Endothelial cell of umbilical vein (primary cell): ENCODE measurements around the gene WBP2NL. TPM values are rescaled to one million over a fixed set of nuclear protein-coding genes. Genes with fewer than 3 reads are reported as not detected.

Experiments
- BruUV-seq: library from RNA; stranded (reverse); fragments of 400-500 nt; replicated peaks from 2 replicates; lab custom pipeline; 2021; lab: Mats Ljungman, UMichigan
- CTCF ChIA-PET: fragments of 300-600, 350-600 bp; sonication (Branson Sonifier 250); formaldehyde crosslinking; loops from one replicate; lab custom pipeline; 2021; ENCODE audit warnings: antibody characterized with exemption, inconsistent platforms; lab: Charles Lee
- POLR2A ChIA-PET: fragments of 300-600, 350-600 bp; sonication (Branson Sonifier 250); formaldehyde crosslinking; loops from one replicate; lab custom pipeline; 2021; ENCODE audit warnings: antibody characterized with exemption, inconsistent platforms; lab: Charles Lee
- DNase-seq: peaks from one replicate; pipeline ENCODE4 v3.0.0-alpha.2; 2011; ENCODE audit warnings: low read depth, low spot score
- FAIRE-seq: peaks from 2 replicates; lab custom pipeline; 2011; peaks lifted over from hg19 to GRCh38; lab: Jason Lieb, UNC
- H2AFZ ChIP-seq: 2 replicates; pipeline ENCODE4 v1.6.0; 2012; ENCODE audit warnings: low read depth, low read length, control low read depth, inconsistent platforms
- H3K27ac ChIP-seq: 2 replicates; pipeline ENCODE4 v1.5.1; 2011; ENCODE audit warnings: low read depth, mild to moderate bottlenecking, control low read depth, low read length, moderate library complexity; ENCODE audit not compliant: insufficient read depth
- H3K27me3 ChIP-seq, 2 experiments: 2 replicates each; pipeline versions ENCODE4 v1.6.0 to v1.6.1; 2011; ENCODE audit warnings: low read length in 2 of 2, mixed read lengths in 1 of 2; ENCODE audit not compliant: control insufficient read depth in 2 of 2, insufficient read depth in 2 of 2
- H3K36me3 ChIP-seq, 2 experiments: 2 replicates in 1 of 2; 3 replicates in 1 of 2; pipeline ENCODE4 v1.5.1; 2011; ENCODE audit warnings: low read length in 2 of 2, mild to moderate bottlenecking in 1 of 2, moderate library complexity in 1 of 2; ENCODE audit not compliant: control insufficient read depth in 2 of 2, insufficient read depth in 2 of 2; ENCODE audit errors: extremely low read depth in 1 of 2
- H3K4me1 ChIP-seq: 3 replicates; pipeline ENCODE4 v1.5.1; 2011; ENCODE audit warnings: mild to moderate bottlenecking, low read length; ENCODE audit not compliant: control insufficient read depth, insufficient read depth; ENCODE audit errors: extremely low read depth
- H3K4me2 ChIP-seq: 2 replicates; pipeline ENCODE4 v1.6.1; 2011; ENCODE audit warnings: low read length, control low read depth, mixed read lengths; ENCODE audit not compliant: insufficient read depth
- H3K4me3 ChIP-seq, 3 experiments: fragments of 200-600 bp in 1 of 3; sonication (generic), shearing (Covaris generic) in 1 of 3; replicated peaks in 1 of 3; 2 replicates each; pipeline ENCODE4 v1.5.1; 2011 to 2016; ENCODE audit warnings: control low read depth in 3 of 3, low read length in 3 of 3, mild to moderate bottlenecking in 2 of 3, inconsistent platforms in 1 of 3, low read depth in 1 of 3, moderate library complexity in 1 of 3; ENCODE audit not compliant: insufficient read depth in 1 of 3
- H3K79me2 ChIP-seq: 2 replicates; pipeline ENCODE4 v1.6.0; 2012; ENCODE audit warnings: low read length, inconsistent platforms; ENCODE audit not compliant: control insufficient read depth, insufficient read depth
- H3K9ac ChIP-seq: replicated peaks from 2 replicates; pipeline ENCODE3; 2011; ENCODE audit warnings: low read length, control low read depth; ENCODE audit not compliant: insufficient read depth; ENCODE audit errors: extremely low read depth
- H3K9me1 ChIP-seq: replicated peaks from 3 replicates; pipeline ENCODE4 v1.6.0; 2011; ENCODE audit warnings: mild to moderate bottlenecking, low read length; ENCODE audit not compliant: control insufficient read depth, insufficient read depth; ENCODE audit errors: extremely low read depth
- H3K9me3 ChIP-seq: replicated peaks from 2 replicates; pipeline ENCODE4 v1.5.1; 2012; ENCODE audit warnings: low read length, inconsistent platforms; ENCODE audit not compliant: control insufficient read depth, insufficient read depth
- H4K20me1 ChIP-seq: replicated peaks from 2 replicates; pipeline ENCODE3; 2011; ENCODE audit warnings: mild to moderate bottlenecking, low read length; ENCODE audit not compliant: control insufficient read depth, insufficient read depth; ENCODE audit errors: extremely low read depth
- CTCF ChIP-seq, 2 donors: IDR thresholded peaks; 1 replicate in 1 of 2; 2 replicates in 1 of 2; pipeline ENCODE4 v1.5.1; 2011; ENCODE audit warnings: low read length in 2 of 2, mild to moderate bottlenecking in 2 of 2, moderate library complexity in 2 of 2, control low read depth in 1 of 2, inconsistent platforms in 1 of 2, low read depth in 1 of 2; ENCODE audit not compliant: insufficient read depth in 1 of 2; ENCODE audit errors: extremely low read depth in 1 of 2
- EZH2 ChIP-seq: IDR thresholded peaks from 2 replicates; pipeline ENCODE4 v1.6.1; 2012; ENCODE audit warnings: borderline replicate concordance, low read depth, mild to moderate bottlenecking, moderate library complexity, low read length, inconsistent platforms; ENCODE audit not compliant: severe bottlenecking
- FOS ChIP-seq: IDR thresholded peaks from 2 replicates; pipeline ENCODE4 v1.6.1; 2011; ENCODE audit warnings: mild to moderate bottlenecking, low read length, moderate library complexity, borderline replicate concordance; ENCODE audit not compliant: insufficient read depth
- GATA2 ChIP-seq: IDR thresholded peaks from 2 replicates; pipeline ENCODE4 v1.7.0; 2011; ENCODE audit warnings: low read depth, mild to moderate bottlenecking, moderate library complexity, mixed read lengths, low read length; ENCODE audit not compliant: insufficient read length, insufficient read depth
- JUN ChIP-seq: IDR thresholded peaks from 2 replicates; pipeline ENCODE4 v1.6.1; 2011; ENCODE audit warnings: borderline replicate concordance, low read depth; ENCODE audit not compliant: insufficient read length, insufficient read depth
- MYC ChIP-seq: IDR thresholded peaks from one replicate; pipeline ENCODE4 v1.6.1; 2011; ENCODE audit warnings: mild to moderate bottlenecking, low read depth, low read length
- POLR2A ChIP-seq: IDR thresholded peaks from 2 replicates; pipeline ENCODE4 v1.6.1; 2012; ENCODE audit warnings: low read depth, mild to moderate bottlenecking, control low read depth, low read length
- POLR2AphosphoS5 ChIP-seq: IDR thresholded peaks from 2 replicates; pipeline ENCODE4 v1.6.1; 2012; ENCODE audit warnings: low read depth, mild to moderate bottlenecking, control low read depth, low read length, moderate library complexity; ENCODE audit not compliant: insufficient read depth
- dilution Hi-C: fragments of 300-500 bp; cut with MboI; formaldehyde crosslinking; loops from one replicate; pipeline ENCODE4 v1.15.0; 2019; ENCODE audit warnings: low sequenced_read_pairs; ENCODE audit not compliant: extremely low pct_ligation_motif_present
- intact Hi-C: fragments of 100-400 bp; cut with micrococcal nuclease; formaldehyde crosslinking; loops from one replicate; pipeline ENCODE4 v1.10.0; 2022
- polyA plus RNA-seq, 4 experiments: library from polyadenylated mRNA; depleted of rRNA in 3 of 4; stranded (reverse) in 3 of 4; unstranded in 1 of 4; fragments of >200 nt; gene quantifications; 2 replicates each; pipeline versions ENCODE4 v1.2.1 to v1.2.3, GENCODE V29; 2011 to 2012; ENCODE audit warnings: missing spikeins in 1 of 4
- total RNA-seq: library from RNA; stranded (reverse); gene quantifications from 2 replicates; pipeline ENCODE4 v1.2.3, GENCODE V29; 2021
- TF ChIP-seq, protein P1 (sequence below): IDR thresholded peaks from 2 replicates; pipeline ENCODE4 v1.6.1; 2011; ENCODE audit not compliant: insufficient read depth, insufficient read length

The WBP2NL gene
- total and polyA plus RNA-seq, 2 donors (not counting 3 experiments of a cell fraction or from before 2014, with no cell fraction given), result 0.08 to 0.27 TPM

DNA sequence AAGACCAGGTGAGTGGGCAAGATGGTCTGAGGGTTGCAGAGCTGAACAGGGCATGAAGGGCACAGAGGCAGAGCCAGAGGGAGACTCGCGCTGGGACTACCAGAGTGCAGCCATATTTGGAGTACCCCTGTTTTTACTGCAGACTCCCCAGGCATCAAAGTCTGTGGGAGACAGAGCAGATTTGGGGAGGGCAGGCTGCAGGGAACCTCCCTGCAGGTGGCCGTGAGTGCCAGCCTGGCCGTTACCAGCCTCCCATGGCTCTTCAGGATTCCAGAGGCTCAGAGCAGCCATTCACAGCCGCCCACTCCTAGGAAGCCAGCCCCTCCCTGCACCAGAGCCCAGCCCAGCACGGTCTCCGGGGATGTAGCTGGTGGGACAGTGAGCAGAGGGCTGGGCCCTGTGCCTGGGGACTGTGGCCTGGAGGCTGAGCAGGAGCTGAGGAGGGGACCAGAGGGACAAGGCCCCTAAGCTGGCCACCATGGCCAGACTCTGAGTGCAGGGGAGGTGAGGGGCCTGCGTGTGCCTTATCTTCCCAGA, 29.4 kb upstream of the WBP2NL start, which contains the start of gene SEPTIN3:
Gene SEPTIN3 (plus strand): TSS at position 334 of the 537 bp plus-strand sequence. CDS start 2,050 bp downstream, outside the sequence.
- intact Hi-C loops, result no loop called here
- no peak within 1 kb of the TSS for H2AFZ ChIP-seq
- dilution Hi-C loops, result no loop called here
- no peaks in the 10 kb centered on the region for H4K20me1 ChIP-seq
- no peak within 1 kb of the TSS for H3K4me2 ChIP-seq
- H3K27me3 ChIP-seq, result no peaks in the 10 kb centered on the region
- no peaks in the 10 kb centered on the region for H3K79me2 ChIP-seq
- FAIRE-seq (no peak), DNase-seq (no peak)
- H3K27ac ChIP-seq, result no peak within 1 kb of the TSS
- H3K4me1 ChIP-seq, result peaks cover 4% of the 10 kb centered on the region
- no peak for TF ChIP-seq POLR2A
- TF ChIP-seq CTCF (IDR thresholded peaks at IDR 0.05; ENCODE audit: extremely low read depth in 1 of 2, insufficient read depth in 1 of 2, low read depth in 1 of 2, low read length in 2 of 2), result no peak
- TF ChIP-seq, protein P1, sequence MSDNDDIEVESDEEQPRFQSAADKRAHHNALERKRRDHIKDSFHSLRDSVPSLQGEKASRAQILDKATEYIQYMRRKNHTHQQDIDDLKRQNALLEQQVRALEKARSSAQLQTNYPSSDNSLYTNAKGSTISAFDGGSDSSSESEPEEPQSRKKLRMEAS, result no peak
- no peak for TF ChIP-seq FOS
- no TSS peak for BruUV-seq
- no peaks in the 10 kb centered on the region for H3K9me3 ChIP-seq
- CTCF ChIA-PET, result interaction anchor here (1.1 to 5.7 kb wide), 7 partner anchors 28 to 504 kb away, joined by 3 to 83 read pairs (median 16); partner anchors contain the start of gene NDUFA6
- H3K4me3 ChIP-seq, result no peak within 1 kb of the TSS
- H3K9ac ChIP-seq, result no peak within 1 kb of the TSS
- H3K36me3 ChIP-seq, result no peaks in the 10 kb centered on the region
- POLR2A ChIA-PET, result no interaction called here
- no peaks in the 10 kb centered on the region for H3K9me1 ChIP-seq

GRCh38 chr22:41970601-41971000, 28.0 kb upstream of the WBP2NL start:
- POLR2A ChIA-PET, result no interaction called here
- Histone ChIP-seq H3K9ac (no peak overlapping the region), H2AFZ (no peak overlapping the region), H4K20me1 (no peaks in the 10 kb centered on the region), H3K27ac (no peak overlapping the region), H3K4me3 (no peak overlapping the region), H3K79me2 (no peaks in the 10 kb centered on the region), H3K4me1 (peaks cover 4% of the 10 kb centered on the region), H3K9me3 (no peaks in the 10 kb centered on the region), H3K4me2 (no peak overlapping the region), H3K36me3 (no peaks in the 10 kb centered on the region), H3K27me3 (peaks cover 6 to 9% of the 10 kb centered on the region in 2 experiments), H3K9me1 (no peaks in the 10 kb centered on the region)
- intact Hi-C loops, result no loop called here
- TF ChIP-seq POLR2A, result no peak
- TF ChIP-seq, protein P1, result no peak
- TF ChIP-seq POLR2AphosphoS5, result no peak
- no peak for TF ChIP-seq MYC
- TF ChIP-seq EZH2, result no peak
- TF ChIP-seq GATA2, result no peak
- TF ChIP-seq JUN, result no peak
- TF ChIP-seq FOS, result no peak
- TF ChIP-seq CTCF (IDR thresholded peaks at IDR 0.05; ENCODE audit: extremely low read depth in 1 of 2, insufficient read depth in 1 of 2, low read depth in 1 of 2, low read length in 2 of 2), result no peak
- CTCF ChIA-PET, result interaction anchor here (1.1 to 1.7 kb wide), 2 partner anchors 142 to 473 kb away, joined by 3 to 8 read pairs; no protein-coding TSS in a partner anchor
- dilution Hi-C loops, result no loop called here
- BruUV-seq, result no TSS peak
- FAIRE-seq, result no peak
- DNase-seq, result no peak
